ENCODE data around the gene MRI1.
"Not testable (repeated sequence)": the region's sequence is repeated elsewhere in the genome, so short reads cannot be mapped to it uniquely, and the experiment has no call there.

Gene MRI1

DNA sequence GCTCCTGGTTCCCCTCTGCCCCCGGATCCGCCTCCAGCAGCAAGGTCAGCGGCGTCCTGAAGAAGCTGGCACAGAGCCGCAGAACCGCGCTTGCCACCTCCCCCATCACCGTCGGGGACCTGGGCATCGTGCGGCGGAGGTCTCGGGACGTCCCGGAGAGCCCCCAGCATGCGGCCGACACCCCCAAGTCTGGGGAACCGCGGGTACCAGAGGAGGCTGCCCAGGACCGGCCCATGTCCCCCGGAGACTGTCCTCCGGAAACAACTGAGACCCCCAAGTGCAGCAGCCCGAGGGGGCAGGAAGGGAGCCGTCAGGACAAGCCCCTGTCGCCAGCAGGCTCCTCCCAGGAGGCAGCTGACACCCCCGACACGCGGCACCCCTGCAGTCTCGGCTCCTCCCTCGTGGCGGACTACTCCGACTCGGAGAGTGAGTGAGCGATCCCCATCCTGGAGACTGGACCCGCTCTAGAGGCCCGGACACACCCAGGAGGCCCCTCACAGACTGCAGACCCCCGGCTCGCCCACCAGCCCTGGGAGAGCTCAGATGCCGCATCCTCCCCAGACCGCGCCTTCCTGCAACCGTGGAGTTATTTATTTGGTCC, 1.6 kb upstream of the MRI1 start:
- DNase-seq = no peak

DNA sequence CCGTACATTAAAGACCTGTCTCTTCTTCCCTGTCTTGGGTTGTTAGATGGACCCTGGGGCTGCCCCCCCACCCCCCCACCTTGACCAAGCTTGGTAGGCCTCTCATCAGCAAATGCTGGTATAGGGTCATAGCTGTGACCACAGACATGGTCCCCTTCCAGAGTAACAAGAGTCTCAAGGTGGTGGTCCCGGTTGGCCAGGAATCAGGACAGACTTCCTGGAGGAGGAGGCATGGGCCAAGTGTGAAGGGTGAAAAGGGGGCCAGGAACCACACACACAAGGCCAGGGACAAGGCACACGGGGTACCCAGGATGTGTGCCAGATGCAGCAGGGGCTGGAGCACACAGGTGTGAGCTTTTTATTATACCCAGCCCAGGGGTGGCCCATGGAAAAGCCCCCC, 1.1 kb upstream of the MRI1 start:
- no peak for DNase-seq

GRCh38 chr19:13764821-13765394, 586 bp downstream of the MRI1 start:
- DNase-seq = peak; percentile 43

DNA sequence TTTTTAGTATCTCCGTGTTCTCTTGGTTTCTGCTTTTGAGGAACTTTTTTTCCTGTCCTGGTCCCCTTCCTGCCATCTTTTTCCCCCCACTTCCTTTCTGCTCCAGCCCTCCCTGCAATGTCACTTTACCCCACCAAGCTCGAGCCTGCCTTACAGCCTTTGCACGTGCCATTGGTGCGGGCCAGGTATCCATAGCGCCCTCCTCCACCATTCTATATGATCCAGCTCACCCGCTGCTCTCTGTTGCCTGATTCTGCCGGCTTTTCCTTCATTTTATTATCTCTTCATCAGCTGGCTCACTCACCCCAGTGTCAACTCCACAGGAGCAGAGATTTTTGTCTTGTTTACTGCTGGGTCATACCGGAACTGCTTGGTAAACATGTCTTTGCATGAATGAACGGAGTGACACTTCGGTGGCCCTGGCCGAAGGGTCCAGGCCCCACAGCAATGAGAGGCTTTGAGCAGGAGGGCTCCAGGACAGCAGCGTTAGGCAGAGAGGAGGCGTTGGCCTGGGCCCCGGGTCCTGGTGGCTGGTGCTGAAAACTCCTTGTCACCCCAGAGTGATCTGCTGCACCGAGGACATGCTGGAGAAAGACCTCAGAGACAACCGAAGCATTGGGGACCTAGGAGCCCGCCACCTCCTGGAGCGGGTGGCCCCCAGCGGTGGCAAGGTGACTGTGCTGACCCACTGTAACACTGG, 1.2 kb downstream of the MRI1 start:
- no peak for DNase-seq

- no peak for DNase-seq
Observed at GRCh38 chr19:13766095-13766481, 1.8 kb downstream of the MRI1 start.

DNA sequence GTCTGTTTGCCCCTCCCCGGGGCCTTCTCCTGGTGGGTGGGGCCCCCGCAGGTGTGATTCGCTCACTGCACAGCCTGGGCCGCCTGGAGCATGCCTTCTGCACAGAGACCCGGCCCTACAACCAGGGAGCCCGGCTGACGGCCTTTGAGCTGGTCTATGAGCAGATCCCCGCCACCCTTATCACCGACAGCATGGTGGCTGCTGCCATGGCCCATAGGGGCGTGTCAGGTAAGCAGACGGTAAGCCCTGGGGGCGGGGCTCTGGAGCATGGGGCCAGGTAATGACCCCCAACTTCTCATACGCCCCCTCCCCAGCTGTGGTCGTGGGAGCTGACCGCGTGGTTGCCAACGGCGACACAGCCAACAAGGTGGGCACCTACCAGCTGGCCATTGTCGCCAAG, 4.2 kb downstream of the MRI1 start:
- no peak for DNase-seq

GRCh38 chr19:13770013-13770635, 5.8 kb downstream of the MRI1 start:
- DNase-seq = no peak

GRCh38 chr19:13774217-13775191, 10.2 kb downstream of the MRI1 start, which contains the start of gene C19orf53:
C19orf53 (plus strand) TSS chr19:13774456; CDS start chr19:13774478, 22 bp downstream.
- DNase-seq = peak; percentile 91

DNA sequence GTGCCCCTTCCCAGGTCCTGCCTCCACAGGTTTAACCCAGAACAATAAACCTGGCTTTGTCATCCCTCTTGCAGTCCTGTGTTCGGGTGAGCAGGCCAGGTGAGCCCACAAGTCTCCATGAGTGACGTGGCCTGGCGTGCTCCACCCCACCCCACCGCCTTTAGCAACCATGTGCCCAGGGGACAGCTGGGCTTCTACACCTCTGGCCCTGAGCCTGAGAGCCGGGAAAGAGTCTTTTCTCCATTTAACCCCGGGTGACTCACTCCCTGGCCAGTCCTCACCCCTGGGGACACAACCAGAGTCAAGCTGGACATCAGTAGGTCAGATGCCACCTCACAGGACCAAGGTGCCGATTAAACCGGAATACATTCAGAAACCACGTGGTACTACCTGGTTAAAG, 14.1 kb downstream of the MRI1 start:
- DNase-seq = no peak

DNA sequence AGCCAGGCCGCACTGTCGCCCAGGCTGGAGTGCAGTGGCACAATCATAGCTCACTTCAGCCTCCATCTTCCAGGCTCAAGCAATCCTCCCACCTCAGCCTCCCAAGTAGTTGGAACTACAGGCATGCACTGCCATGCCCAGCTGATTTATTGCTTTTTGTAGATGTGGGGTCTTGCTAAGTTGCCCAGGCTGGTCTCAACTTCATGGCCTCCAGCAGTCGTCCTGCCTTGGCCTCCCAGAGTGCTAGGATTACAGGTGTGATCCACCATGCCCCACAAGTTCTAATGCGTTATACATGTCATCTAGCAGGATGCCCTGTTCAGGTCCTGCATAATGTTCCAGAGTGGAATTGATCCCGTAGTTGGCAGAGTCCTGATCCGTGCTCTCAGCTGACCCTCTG, 14.5 kb downstream of the MRI1 start:
- no peak for DNase-seq

GRCh38 chr19:13779794-13780193, 15.5 kb downstream of the MRI1 start:
- not testable (repeated sequence) for DNase-seq

- DNase-seq = no peak
Observed at GRCh38 chr19:13781547-13781946, 17.2 kb downstream of the MRI1 start.

- DNase-seq = no peak
Observed at GRCh38 chr19:13782537-13782936, 18.2 kb downstream of the MRI1 start.

DNA sequence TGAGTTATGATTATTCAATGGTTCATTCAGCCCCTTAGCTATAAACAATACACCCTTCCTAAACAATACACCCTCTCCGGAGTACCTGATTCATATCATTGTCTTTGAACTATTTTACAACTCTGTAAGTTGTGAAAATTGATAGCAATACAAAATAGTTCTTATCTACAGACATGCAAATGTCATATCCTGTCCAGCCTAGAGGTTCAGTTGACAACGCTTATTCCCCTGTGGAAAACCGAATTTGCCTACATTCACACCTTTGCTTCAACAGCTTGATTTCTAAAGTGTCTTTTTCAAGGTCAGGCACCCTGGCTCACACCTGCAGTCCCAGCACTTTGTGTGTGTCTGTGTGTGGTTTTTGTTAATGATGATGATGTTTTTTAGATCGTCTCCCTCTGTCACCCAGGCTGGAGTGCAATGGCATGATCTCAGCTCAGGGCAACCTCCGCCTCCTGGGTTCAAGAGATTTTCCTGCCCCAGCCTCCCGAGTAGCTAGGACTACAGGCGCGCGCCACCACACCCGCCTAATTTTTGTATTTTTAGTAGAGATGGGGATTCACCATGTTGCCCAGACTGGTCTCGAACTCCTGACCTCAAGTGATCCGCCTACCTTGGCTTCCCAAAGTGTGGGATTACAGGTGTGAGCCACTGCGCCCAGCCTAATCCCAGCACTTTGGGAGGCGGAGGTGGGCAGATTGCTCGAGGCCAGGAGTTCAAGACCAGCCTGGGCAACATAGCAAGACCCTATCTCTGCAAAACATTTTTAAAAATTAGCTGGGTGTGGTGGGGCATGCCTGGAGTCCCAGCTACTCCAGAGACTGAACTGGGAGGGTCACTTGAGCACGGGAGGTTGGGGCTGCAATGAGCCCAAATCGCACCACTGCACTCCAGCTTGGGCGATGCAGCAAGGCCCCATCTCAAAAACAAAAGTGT, 19.5 kb downstream of the MRI1 start:
- DNase-seq = no peak

- DNase-seq = peak; percentile 75
Observed at GRCh38 chr19:13784731-13785452, 20.6 kb downstream of the MRI1 start.

DNA sequence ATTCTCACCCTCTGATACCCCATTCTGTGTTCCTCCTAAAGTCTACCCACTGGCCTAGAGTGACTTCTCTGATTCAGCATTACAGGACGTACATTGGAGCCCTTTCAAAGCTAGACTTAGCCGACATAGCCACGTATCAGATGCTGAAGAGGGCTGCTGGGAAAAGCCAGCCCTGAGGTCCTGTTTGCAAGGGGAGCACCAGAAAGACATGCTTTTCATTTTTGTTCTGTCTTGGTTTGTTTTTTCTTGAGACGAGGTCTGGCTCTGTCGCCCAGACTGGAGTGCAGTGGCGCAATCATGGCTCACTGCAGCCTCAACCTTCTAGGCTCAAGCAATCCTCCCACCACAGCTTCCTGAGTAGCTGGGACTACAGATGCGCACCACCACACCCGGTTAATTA, 24.7 kb downstream of the MRI1 start:
- peak; percentile 17 for DNase-seq

DNA sequence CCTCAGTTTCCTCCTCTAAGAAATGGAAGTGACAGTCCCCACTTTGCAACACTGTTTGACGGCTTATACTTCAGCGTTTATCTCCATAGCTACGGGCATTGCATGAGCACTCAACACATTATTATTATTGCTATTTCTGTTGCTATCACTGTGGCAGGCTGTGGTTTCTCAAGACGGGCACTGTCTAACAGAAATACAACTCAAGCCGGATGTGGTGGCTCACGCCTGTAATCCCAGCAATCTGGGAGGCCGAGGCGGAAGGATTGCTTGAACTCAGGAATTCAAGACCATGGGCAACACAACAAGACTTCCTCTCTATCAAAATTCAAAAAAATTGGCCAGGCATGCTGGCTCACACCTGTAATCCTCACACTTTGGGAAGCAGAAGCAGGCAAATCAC, 26.0 kb downstream of the MRI1 start:
- peak; percentile 14 for DNase-seq

DNA sequence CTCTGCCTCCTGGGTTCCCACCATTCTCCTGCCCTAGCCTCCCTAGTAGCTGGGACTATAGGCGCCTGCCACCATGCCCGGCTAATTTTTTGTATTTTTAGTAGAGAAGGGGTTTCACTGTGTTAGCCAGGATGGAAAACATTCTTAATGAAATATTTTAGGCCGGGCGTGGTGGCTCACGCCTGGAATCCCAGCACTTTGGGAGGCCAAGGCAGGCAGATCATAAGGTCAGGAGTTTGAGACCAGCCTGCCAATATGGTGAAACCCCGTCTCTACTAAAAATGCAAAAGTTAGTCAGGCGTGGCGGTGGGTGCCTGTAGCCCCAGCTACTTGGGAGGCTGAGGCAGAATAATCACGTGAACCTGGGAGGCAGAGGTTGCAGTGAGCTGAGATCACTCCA, 29.0 kb downstream of the MRI1 start:
- not testable (repeated sequence) for DNase-seq

DNA sequence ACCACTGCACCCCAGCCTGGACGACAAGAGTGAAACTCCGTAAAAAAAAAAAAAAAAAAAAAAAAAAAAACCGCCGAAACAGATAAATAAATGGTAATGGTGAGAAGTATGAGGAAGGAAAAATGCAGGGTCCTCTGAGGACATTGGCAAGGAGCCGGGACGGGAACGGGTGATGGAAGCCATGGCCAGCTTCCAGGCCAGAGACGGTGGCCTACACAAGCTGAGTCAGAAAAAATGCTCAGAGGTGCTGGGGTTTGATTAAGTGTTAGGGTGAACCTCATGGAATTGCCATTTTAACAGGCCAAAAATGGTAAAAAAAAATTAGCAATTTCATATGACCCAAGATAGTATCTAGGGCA, 30.1 kb downstream of the MRI1 start:
- no peak for DNase-seq

DNA sequence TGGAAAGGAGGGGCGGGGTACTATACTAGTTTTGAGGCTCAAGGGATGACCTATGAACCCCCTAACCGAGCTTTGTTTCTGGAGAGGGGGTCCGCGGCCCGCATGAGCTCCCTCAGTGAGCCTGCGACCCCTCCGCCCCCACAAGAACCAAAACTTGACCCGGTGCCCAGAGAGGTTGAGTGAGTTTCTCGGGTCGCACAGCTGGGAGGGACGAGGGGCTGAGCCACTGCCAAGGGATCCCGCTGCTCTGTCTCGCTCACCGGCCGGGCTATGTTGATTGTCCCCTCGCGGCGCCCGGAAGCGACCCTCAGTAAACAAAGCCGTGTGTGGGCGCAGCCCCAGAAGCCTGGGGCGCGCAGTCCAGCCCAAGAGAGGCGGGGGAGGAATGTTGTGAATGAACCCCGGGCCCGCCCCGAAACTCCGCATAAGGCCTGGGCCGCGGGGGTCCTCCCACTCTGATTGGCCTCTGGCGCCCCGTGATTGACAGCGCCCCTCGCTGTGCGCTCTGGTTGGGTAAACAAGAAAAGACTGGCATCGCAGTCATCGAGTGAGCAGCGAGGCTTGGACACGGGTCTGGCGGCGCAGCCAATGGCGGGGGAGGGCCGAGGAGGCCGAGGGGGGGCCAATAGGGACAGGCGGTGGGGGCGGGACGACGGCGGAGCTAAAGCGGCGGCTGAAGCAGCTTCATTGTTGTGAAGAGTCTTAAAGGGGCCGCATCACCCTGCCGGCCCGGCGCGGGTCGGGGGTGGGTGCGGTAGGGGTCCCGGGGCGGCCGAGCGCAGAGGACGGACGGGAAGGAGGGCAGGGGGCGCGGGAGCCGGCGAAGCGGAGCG, 30.7 kb downstream of the MRI1 start, which contains the start of gene ZSWIM4:
Gene ZSWIM4, plus strand, starts transcription at position 687 of the 833 bp plus-strand sequence. CDS start 206 bp downstream, outside the sequence.
- peak; percentile 96 for DNase-seq

Data from activated naive CD4-positive, alpha-beta T cell treated with Interleukin-2 at 50 U/mL for 16 hours (primary cell).